Measurements from ENCODE around the gene SETBP1. TPM values are rescaled to one million over a fixed set of nuclear protein-coding genes. Genes with fewer than 3 reads are reported as not detected.

The SETBP1 gene
- total RNA-seq, 1 experiment from 2014 or later: 0.05 TPM

DNA sequence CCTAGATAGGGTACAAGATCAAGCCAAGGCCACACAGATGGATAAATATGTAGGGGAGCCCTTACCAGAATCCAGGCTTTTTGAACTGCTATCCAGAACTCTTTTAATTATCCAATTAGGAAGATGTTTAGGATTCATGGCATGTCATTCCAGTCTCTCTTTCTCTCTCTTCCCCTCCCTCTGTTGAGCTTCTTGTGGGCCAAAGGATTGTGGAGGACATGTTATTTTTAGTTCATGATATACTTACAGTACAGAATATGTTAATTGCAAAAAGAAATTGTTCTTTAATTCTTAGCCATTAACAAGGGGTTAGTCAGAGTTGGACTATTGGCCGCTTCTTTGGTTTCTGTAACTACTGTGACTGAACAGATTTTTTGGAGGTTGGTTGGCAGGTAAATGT, 113.0 kb downstream of the SETBP1 start:
- peaks cover 1 to 23% of the 10 kb centered on the region in 2 experiments; a peak in 2 of 4 replicates for H3K9me3 ChIP-seq (ENCODE audit: control insufficient read depth in 1 of 2, insufficient read depth in 1 of 2, low read depth in 1 of 2, low read length in 2 of 2)
- H3K4me3 ChIP-seq (replicated peaks in 1 of 2; ENCODE audit: low read depth in 1 of 2, low read length in 2 of 2): no peak overlapping the region
- H3K36me3 ChIP-seq (ENCODE audit: control insufficient read depth in 1 of 2, insufficient read depth in 2 of 2, low read length in 2 of 2): no peaks in the 10 kb centered on the region
- no peaks in the 10 kb centered on the region for H3K4me1 ChIP-seq (ENCODE audit: control insufficient read depth in 1 of 2, insufficient read depth in 2 of 2, low read length in 2 of 2)
- H3K27me3 ChIP-seq (ENCODE audit: insufficient read depth, low read length): no peaks in the 10 kb centered on the region
- POLR2A ChIA-PET: no interaction called here
- ATAC-seq (no peak), DNase-seq (ENCODE audit: low read depth, low spot score) (no peak)
- H3K9ac ChIP-seq (ENCODE audit: low read length): no peak overlapping the region
- no peak overlapping the region for H2AFZ ChIP-seq (ENCODE audit: low read depth, low read length, poor library complexity, severe bottlenecking)
- H3K9me2 ChIP-seq (ENCODE audit: insufficient read depth): no peaks in the 10 kb centered on the region
- TF ChIP-seq, protein P1, sequence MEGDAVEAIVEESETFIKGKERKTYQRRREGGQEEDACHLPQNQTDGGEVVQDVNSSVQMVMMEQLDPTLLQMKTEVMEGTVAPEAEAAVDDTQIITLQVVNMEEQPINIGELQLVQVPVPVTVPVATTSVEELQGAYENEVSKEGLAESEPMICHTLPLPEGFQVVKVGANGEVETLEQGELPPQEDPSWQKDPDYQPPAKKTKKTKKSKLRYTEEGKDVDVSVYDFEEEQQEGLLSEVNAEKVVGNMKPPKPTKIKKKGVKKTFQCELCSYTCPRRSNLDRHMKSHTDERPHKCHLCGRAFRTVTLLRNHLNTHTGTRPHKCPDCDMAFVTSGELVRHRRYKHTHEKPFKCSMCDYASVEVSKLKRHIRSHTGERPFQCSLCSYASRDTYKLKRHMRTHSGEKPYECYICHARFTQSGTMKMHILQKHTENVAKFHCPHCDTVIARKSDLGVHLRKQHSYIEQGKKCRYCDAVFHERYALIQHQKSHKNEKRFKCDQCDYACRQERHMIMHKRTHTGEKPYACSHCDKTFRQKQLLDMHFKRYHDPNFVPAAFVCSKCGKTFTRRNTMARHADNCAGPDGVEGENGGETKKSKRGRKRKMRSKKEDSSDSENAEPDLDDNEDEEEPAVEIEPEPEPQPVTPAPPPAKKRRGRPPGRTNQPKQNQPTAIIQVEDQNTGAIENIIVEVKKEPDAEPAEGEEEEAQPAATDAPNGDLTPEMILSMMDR (IDR thresholded peaks at IDR 0.05 in 2 of 3, conservative IDR thresholded peaks at IDR 0.05 in 1 of 3; ENCODE audit: borderline replicate concordance in 1 of 3, insufficient read depth in 1 of 3, low read depth in 2 of 3, low read length in 2 of 3): no peak
- CTCF ChIA-PET: no interaction called here
- RAD21 ChIA-PET (ENCODE audit: low non-redundant PET in 1 of 2, low total read pairs in 2 of 2, uncharacterized antibody in 2 of 2, unreplicated experiment in 2 of 2): no interaction called here
- BruUV-seq (replicated peaks): no TSS peak
- intact Hi-C loops (cut with micrococcal nuclease): no loop called here
- H3K27ac ChIP-seq (ENCODE audit: low read depth, low read length): no peak overlapping the region
- H3K79me2 ChIP-seq (ENCODE audit: insufficient read depth, low read length): no peaks in the 10 kb centered on the region
- H4K20me1 ChIP-seq (ENCODE audit: insufficient read depth): no peaks in the 10 kb centered on the region
- H3K4me2 ChIP-seq (ENCODE audit: low read length): no peak overlapping the region

DNA sequence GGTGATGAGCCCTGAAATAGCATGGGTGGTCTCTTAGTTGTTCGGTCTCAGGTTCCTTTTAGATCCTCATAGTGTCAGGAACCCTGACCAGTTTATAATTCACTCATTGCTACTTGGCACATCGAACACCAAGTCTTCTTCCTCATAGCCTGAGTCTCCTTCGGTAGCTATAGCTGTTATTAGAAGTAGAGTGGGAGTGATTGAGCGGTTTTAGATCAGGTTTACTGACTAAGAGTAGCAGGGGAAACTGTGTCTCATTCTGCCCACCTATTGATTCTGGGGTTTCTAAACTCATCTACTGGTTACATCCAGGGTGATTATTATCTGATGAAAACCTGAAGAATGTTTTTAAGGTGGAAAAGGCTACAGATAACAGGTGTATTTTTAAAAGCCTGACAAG, 114.6 kb downstream of the SETBP1 start:
- H3K36me3 ChIP-seq (ENCODE audit: control insufficient read depth in 1 of 2, insufficient read depth in 2 of 2, low read length in 2 of 2): no peaks in the 10 kb centered on the region
- ATAC-seq: no peak
- no peak overlapping the region for H3K9ac ChIP-seq (ENCODE audit: low read length)
- H3K9me2 ChIP-seq (ENCODE audit: insufficient read depth): no peaks in the 10 kb centered on the region
- no peak overlapping the region for H3K27ac ChIP-seq (ENCODE audit: low read depth, low read length)
- intact Hi-C loops (cut with micrococcal nuclease): no loop called here
- no TSS peak for BruUV-seq (replicated peaks)
- no peak overlapping the region for H3K4me2 ChIP-seq (ENCODE audit: low read length)
- no peak overlapping the region for H3K4me3 ChIP-seq (replicated peaks in 1 of 2; ENCODE audit: low read depth in 1 of 2, low read length in 2 of 2)
- H3K9me3 ChIP-seq (ENCODE audit: control insufficient read depth in 1 of 2, insufficient read depth in 1 of 2, low read depth in 1 of 2, low read length in 2 of 2): peaks cover 1 to 29% of the 10 kb centered on the region in 2 experiments; a peak in 2 of 4 replicates
- H3K27me3 ChIP-seq (ENCODE audit: insufficient read depth, low read length): no peaks in the 10 kb centered on the region
- ChIA-PET RAD21 (ENCODE audit: low non-redundant PET in 1 of 2, low total read pairs in 2 of 2, uncharacterized antibody in 2 of 2, unreplicated experiment in 2 of 2) (no interaction called here), POLR2A (no interaction called here), CTCF (no interaction called here)
- no peaks in the 10 kb centered on the region for H3K79me2 ChIP-seq (ENCODE audit: insufficient read depth, low read length)
- no peak for DNase-seq (ENCODE audit: low read depth, low spot score)
- H4K20me1 ChIP-seq (ENCODE audit: insufficient read depth): no peaks in the 10 kb centered on the region
- no peak for TF ChIP-seq SRF (IDR thresholded peaks at IDR 0.05; ENCODE audit: low read depth)
- no peak for TF ChIP-seq POLR2AphosphoS5 (IDR thresholded peaks at IDR 0.05; ENCODE audit: low read depth, low read length)
- no peak for TF ChIP-seq TCF7L2 (IDR thresholded peaks at IDR 0.05; ENCODE audit: borderline replicate concordance, extremely low read depth, insufficient read depth, insufficient read length)
- no peak overlapping the region for H2AFZ ChIP-seq (ENCODE audit: low read depth, low read length, poor library complexity, severe bottlenecking)
- H3K4me1 ChIP-seq (ENCODE audit: control insufficient read depth in 1 of 2, insufficient read depth in 2 of 2, low read length in 2 of 2): no peaks in the 10 kb centered on the region
